Vagina (tissue), 2 donors: ENCODE data around the gene CLP1.

Experiments used
- CTCF ChIP-seq, 3 experiments: fragments of 450-650 bp in 2 of 3; fragments of 200-600 bp in 1 of 3; sonication (generic) in 1 of 3; IDR thresholded peaks; one replicate each; pipeline ENCODE4 v1.5.1; 2017 to 2019; ENCODE audit warnings: antibody characterized with exemption in 3 of 3, mild to moderate bottlenecking in 2 of 3, moderate library complexity in 2 of 3
- POLR2A ChIP-seq, 2 donors: fragments of 450-650 bp; IDR thresholded peaks; one replicate each; pipeline ENCODE4 v1.6.1; 2017; ENCODE audit warnings: antibody characterized with exemption in 2 of 2, mild to moderate bottlenecking in 2 of 2, moderate library complexity in 2 of 2
- POLR2AphosphoS5 ChIP-seq, 2 donors: sonication (generic); formaldehyde crosslinking; IDR thresholded peaks; one replicate each; pipeline ENCODE4 v1.9.0; 2017; ENCODE audit warnings: antibody characterized with exemption in 2 of 2, mild to moderate bottlenecking in 2 of 2, low read depth in 1 of 2; ENCODE audit not compliant: insufficient read depth in 1 of 2

GRCh38 chr11:57653163-57653562, 4.4 kb upstream of the CLP1 start:
- no peak for TF ChIP-seq CTCF (IDR thresholded peaks at IDR 0.05)
- no peak for TF ChIP-seq POLR2A (IDR thresholded peaks at IDR 0.05)
- TF ChIP-seq POLR2AphosphoS5 (IDR thresholded peaks at IDR 0.05; ENCODE audit: insufficient read depth in 1 of 2, low read depth in 1 of 2), result no peak
